GM12892 (cell line): Measurements from ENCODE around the gene CNIH3.

Source experiments
- POLR2A ChIP-seq: IDR thresholded peaks from 2 replicates; pipeline ENCODE4 v1.6.1; 2011; ENCODE audit warnings: low read depth, low read length, control low read depth
- POLR2AphosphoS5 ChIP-seq: IDR thresholded peaks from 2 replicates; pipeline ENCODE4 v1.6.1; 2011; ENCODE audit warnings: low read depth, low read length, control low read depth
- TAF1 ChIP-seq: IDR thresholded peaks from 2 replicates; pipeline ENCODE4 v1.6.1; 2011; ENCODE audit warnings: low read depth, mild to moderate bottlenecking, control low read depth, low read length, borderline replicate concordance

DNA sequence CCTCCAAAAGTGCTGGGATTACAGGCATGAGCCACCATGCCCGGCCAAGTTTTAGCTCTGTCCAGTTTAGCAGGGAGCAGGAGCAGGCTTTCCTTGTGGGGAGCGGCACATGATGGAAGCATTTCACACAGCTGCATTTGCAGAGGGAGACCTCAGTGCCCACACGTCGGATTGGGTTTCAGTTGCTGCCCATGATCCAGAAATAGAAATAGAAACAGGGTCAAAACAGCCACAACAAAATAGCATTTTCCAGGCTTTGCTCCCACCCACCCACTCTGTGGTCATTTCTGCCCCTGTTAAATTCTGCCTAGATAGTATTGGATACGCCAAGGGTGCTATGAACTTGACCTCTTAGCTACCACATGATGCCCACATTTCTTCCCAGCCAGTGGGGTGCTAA, 128.4 kb downstream of the CNIH3 start:
- no peak for TF ChIP-seq POLR2AphosphoS5
- TF ChIP-seq POLR2A: no peak
- TF ChIP-seq TAF1: no peak
